Adrenal gland (tissue), 5 donors: ENCODE measurements around the gene VWCE.

ENCODE experiments used
- POLR2A ChIP-seq, 2 donors: fragments of 450-650 bp; IDR thresholded peaks; one replicate each; pipeline ENCODE4 v1.6.1; 2017; ENCODE audit warnings: antibody characterized with exemption in 2 of 2, mild to moderate bottlenecking in 2 of 2, moderate library complexity in 1 of 2
- TF ChIP-seq, protein P1 (sequence below), 6 experiments: fragments of 450-650 bp in 4 of 6; fragments of 200-600 bp in 2 of 6; sonication (generic) in 1 of 6; IDR thresholded peaks; 1 replicate in 5 of 6; 2 replicates in 1 of 6; pipeline versions ENCODE4 v1.5.1 to v1.8.0; 2016 to 2021; ENCODE audit warnings: antibody characterized with exemption in 6 of 6, mild to moderate bottlenecking in 2 of 6, moderate library complexity in 1 of 6
- donor health status: DM: no; HTN: no; CAD: no.

DNA sequence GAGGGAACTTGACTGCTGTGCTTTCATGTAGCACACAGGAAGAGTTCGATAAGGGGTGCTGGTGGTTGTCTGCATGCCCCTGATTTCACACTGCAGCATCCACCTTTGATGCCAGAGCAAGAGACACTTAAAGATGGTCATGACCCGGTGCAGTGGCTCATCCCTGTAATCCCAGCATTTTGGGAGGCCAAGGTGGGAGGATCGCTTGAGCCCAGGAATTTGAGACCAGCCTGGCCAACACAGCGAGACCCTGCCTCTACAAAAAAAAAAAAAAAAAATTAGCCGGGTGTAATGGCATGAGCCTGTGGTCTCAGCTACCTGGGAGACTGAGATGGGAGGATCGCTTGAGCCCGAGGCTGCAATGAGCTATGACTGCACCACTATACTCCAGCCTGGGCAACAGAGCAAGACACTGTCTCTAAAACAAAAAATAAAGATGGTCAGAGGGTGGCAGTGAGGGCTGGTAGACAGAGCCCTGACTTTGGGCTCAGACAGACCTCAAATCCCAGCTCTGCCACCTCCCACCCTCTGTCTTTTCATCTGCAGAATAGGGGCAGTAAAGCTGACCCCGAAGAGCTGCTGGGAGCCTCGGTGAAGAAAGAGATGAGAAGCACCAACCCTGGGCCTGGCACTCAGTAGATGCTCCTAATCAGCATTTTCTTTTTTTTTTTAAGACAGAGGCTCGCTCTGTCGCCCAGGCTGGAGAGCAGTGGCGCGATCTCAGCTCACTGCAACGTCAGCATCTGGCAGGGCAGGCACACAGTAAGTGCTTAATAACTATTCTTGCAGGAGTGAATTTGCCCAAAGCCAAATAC lies 17.7 kb downstream of the VWCE start:
- TF ChIP-seq, protein P1, sequence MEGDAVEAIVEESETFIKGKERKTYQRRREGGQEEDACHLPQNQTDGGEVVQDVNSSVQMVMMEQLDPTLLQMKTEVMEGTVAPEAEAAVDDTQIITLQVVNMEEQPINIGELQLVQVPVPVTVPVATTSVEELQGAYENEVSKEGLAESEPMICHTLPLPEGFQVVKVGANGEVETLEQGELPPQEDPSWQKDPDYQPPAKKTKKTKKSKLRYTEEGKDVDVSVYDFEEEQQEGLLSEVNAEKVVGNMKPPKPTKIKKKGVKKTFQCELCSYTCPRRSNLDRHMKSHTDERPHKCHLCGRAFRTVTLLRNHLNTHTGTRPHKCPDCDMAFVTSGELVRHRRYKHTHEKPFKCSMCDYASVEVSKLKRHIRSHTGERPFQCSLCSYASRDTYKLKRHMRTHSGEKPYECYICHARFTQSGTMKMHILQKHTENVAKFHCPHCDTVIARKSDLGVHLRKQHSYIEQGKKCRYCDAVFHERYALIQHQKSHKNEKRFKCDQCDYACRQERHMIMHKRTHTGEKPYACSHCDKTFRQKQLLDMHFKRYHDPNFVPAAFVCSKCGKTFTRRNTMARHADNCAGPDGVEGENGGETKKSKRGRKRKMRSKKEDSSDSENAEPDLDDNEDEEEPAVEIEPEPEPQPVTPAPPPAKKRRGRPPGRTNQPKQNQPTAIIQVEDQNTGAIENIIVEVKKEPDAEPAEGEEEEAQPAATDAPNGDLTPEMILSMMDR (IDR thresholded peaks at IDR 0.05) = no peak
- TF ChIP-seq POLR2A (IDR thresholded peaks at IDR 0.05) = no peak
